Measurements from ENCODE around the gene EZR.

Gene EZR

DNA sequence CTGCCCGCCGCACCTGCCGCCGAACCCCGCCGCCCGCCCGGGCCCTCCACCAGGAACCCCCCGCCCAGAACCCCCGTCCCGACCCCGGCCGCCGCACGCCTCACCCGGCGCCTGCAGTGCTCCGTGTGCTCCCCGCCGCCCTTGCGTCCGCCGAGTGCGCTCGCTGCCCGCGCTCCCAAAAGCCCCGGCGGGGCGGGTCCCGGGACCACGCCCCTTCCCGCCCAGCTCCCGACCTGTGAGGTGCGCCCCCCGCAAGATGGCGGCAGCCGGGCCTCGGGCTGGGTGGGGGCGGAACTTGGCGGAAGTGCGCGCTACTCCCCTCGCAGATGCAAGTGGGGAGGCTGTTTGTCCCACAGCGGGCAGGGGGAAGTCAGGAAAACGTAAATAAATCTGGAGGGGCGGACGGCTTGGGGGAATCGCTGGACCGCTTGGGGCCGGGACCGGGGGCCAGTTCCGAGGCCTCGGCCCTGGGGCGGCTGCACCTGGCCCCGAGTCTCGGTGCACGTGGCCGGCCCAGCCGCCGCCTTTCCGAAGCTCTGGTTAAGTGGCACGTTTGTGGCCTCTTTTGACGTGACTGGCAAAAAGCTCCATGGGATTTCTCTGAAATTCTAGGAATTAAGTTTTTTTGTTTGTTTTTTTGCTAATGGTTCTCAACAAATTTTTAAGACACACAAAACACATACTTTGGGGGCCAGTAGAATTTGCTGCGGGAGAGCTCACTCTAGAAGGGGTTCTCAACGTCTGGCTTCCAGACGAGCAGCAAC lies at the start of gene EZR:
Gene EZR (minus strand): TSS at position 156 of the 764 bp plus-strand sequence. CDS start 1,275 bp downstream, outside the sequence.
- Histone ChIP-seq H3K4me1 (ENCODE audit: insufficient read depth, low read length) (peaks cover 8% of the 10 kb centered on the region), H3K27me3 (ENCODE audit: control insufficient read depth in 1 of 2, insufficient read depth in 2 of 2, low read length in 2 of 2) (no peaks in the 10 kb centered on the region), H3K4me3 (ENCODE audit: low read depth in 1 of 2, low read length in 2 of 2) (peak within 1 kb of the TSS; percentile 63 to 86), H3K9ac (ENCODE audit: low read length) (no peak within 1 kb of the TSS), H3K9me3 (ENCODE audit: low read length) (no peaks in the 10 kb centered on the region), H3K27ac (ENCODE audit: low read depth, low read length) (peak within 1 kb of the TSS; percentile 82), H3K36me3 (ENCODE audit: insufficient read depth, low read length) (no peaks in the 10 kb centered on the region)

GRCh38 chr6:158868122-158868480 lies 48.9 kb upstream of the EZR start:
- no peak overlapping the region for H3K4me3 ChIP-seq (ENCODE audit: low read depth in 1 of 2, low read length in 2 of 2)
- H3K27ac ChIP-seq (ENCODE audit: low read depth, low read length), result no peak overlapping the region
- no peak overlapping the region for H3K9ac ChIP-seq (ENCODE audit: low read length)
- no peaks in the 10 kb centered on the region for H3K9me3 ChIP-seq (ENCODE audit: low read length)
- H3K27me3 ChIP-seq (ENCODE audit: control insufficient read depth in 1 of 2, insufficient read depth in 2 of 2, low read length in 2 of 2), result no peaks in the 10 kb centered on the region
- peaks cover 4% of the 10 kb centered on the region for H3K4me1 ChIP-seq (ENCODE audit: insufficient read depth, low read length)
- no peaks in the 10 kb centered on the region for H3K36me3 ChIP-seq (ENCODE audit: insufficient read depth, low read length)

DNA sequence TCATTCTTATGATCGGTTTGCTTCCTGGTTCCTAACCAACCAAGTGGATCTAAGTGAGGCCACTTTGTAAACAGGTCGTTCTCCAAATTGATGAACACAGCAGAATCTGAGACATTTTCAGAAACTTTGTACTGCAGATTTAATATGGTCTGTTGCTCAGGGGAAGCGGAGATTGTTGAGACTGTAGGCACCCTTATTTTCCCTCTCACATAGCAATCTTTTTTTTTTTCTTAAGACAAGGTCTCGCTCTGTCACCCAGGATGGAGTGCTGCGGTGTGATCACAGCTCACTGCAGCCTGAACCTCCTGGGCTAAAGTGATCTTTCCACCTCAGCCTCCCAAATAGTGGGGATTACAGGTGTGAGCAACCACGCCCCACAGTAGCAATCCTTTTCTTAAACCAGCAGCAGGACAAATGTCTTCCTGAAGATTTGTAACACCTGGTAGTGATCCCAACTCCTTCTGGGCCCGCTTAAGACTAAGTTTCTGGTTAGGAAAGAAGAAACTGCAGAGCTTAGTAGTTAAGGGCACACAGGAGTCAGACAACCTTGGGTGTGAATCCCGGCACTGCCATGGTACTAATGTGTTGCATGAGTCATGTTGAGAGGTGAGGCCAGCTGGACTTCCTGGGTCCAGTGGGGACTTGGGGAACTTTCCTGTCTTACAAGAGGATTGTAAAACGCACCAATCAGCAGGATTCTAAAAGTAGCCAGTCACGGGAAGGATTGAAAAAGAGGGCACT lies 48.4 kb upstream of the EZR start:
- Histone ChIP-seq H3K4me1 (ENCODE audit: insufficient read depth, low read length) (peaks cover 4% of the 10 kb centered on the region), H3K9ac (ENCODE audit: low read length) (no peak overlapping the region), H3K9me3 (ENCODE audit: low read length) (no peaks in the 10 kb centered on the region), H3K27me3 (ENCODE audit: control insufficient read depth in 1 of 2, insufficient read depth in 2 of 2, low read length in 2 of 2) (no peaks in the 10 kb centered on the region), H3K4me3 (ENCODE audit: low read depth in 1 of 2, low read length in 2 of 2) (no peak overlapping the region), H3K36me3 (ENCODE audit: insufficient read depth, low read length) (no peaks in the 10 kb centered on the region), H3K27ac (ENCODE audit: low read depth, low read length) (no peak overlapping the region)

DNA sequence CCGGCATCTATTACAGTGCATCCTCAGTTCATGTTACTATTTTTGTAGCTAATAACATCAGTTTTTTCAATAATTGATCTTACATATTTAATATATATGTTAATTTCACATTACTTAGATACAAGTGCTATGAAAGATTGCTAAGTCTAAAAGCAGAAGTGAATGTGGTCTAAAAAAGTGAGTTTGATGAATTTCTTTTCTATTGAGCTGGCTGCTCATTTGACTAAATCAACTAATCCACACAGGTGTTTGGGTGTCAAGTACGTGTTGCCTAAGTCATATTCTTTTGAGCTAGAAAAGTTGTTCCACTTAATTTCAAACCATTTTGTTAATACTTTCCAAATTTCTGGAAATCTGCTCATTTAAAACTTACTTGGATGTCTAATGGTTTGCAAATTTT lies 46.6 kb upstream of the EZR start:
- H3K27ac ChIP-seq (ENCODE audit: low read depth, low read length), result no peak overlapping the region
- no peak overlapping the region for H3K4me3 ChIP-seq (ENCODE audit: low read depth in 1 of 2, low read length in 2 of 2)
- no peak overlapping the region for H3K9ac ChIP-seq (ENCODE audit: low read length)
- no peaks in the 10 kb centered on the region for H3K36me3 ChIP-seq (ENCODE audit: insufficient read depth, low read length)
- H3K27me3 ChIP-seq (ENCODE audit: control insufficient read depth in 1 of 2, insufficient read depth in 2 of 2, low read length in 2 of 2), result no peaks in the 10 kb centered on the region
- no peaks in the 10 kb centered on the region for H3K9me3 ChIP-seq (ENCODE audit: low read length)
- H3K4me1 ChIP-seq (ENCODE audit: insufficient read depth, low read length), result peaks cover 4% of the 10 kb centered on the region

DNA sequence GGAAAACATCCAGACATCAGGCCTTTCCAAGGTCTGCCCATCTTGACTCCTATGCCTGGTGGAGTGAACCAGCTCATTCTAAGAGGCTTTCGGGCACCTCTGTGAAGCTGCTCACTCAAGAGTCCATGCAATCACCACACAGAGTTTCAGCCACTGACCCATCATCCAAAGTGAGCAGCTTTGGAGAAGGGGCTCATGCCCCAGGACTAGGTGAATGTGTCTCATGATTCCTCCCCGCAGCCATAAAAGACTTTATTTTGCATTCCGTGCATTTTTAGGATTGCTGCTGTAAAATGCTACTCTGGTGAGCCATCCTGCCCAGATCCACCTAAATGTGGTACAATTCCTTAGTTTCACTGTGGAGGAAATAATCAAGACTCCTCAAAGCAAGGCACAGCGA lies 44.5 kb upstream of the EZR start:
- Histone ChIP-seq H3K27me3 (ENCODE audit: control insufficient read depth in 1 of 2, insufficient read depth in 2 of 2, low read length in 2 of 2) (no peaks in the 10 kb centered on the region), H3K4me3 (ENCODE audit: low read depth in 1 of 2, low read length in 2 of 2) (no peak overlapping the region), H3K27ac (ENCODE audit: low read depth, low read length) (no peak overlapping the region), H3K9me3 (ENCODE audit: low read length) (no peaks in the 10 kb centered on the region), H3K9ac (ENCODE audit: low read length) (no peak overlapping the region), H3K36me3 (ENCODE audit: insufficient read depth, low read length) (no peaks in the 10 kb centered on the region), H3K4me1 (ENCODE audit: insufficient read depth, low read length) (no peaks in the 10 kb centered on the region)

GRCh38 chr6:158861686-158862381 lies 42.7 kb upstream of the EZR start:
- H3K9me3 ChIP-seq (ENCODE audit: low read length), result no peaks in the 10 kb centered on the region
- no peaks in the 10 kb centered on the region for H3K27me3 ChIP-seq (ENCODE audit: control insufficient read depth in 1 of 2, insufficient read depth in 2 of 2, low read length in 2 of 2)
- no peaks in the 10 kb centered on the region for H3K36me3 ChIP-seq (ENCODE audit: insufficient read depth, low read length)
- no peak overlapping the region for H3K27ac ChIP-seq (ENCODE audit: low read depth, low read length)
- H3K4me3 ChIP-seq (ENCODE audit: low read depth in 1 of 2, low read length in 2 of 2), result no peak overlapping the region
- no peaks in the 10 kb centered on the region for H3K4me1 ChIP-seq (ENCODE audit: insufficient read depth, low read length)
- H3K9ac ChIP-seq (ENCODE audit: low read length), result no peak overlapping the region

GRCh38 chr6:158860279-158860865 lies 41.2 kb upstream of the EZR start:
- Histone ChIP-seq H3K36me3 (ENCODE audit: insufficient read depth, low read length) (no peaks in the 10 kb centered on the region), H3K9ac (ENCODE audit: low read length) (no peak overlapping the region), H3K27me3 (ENCODE audit: control insufficient read depth in 1 of 2, insufficient read depth in 2 of 2, low read length in 2 of 2) (no peaks in the 10 kb centered on the region), H3K27ac (ENCODE audit: low read depth, low read length) (no peak overlapping the region), H3K4me3 (ENCODE audit: low read depth in 1 of 2, low read length in 2 of 2) (no peak overlapping the region), H3K4me1 (ENCODE audit: insufficient read depth, low read length) (no peaks in the 10 kb centered on the region), H3K9me3 (ENCODE audit: low read length) (no peaks in the 10 kb centered on the region)

DNA sequence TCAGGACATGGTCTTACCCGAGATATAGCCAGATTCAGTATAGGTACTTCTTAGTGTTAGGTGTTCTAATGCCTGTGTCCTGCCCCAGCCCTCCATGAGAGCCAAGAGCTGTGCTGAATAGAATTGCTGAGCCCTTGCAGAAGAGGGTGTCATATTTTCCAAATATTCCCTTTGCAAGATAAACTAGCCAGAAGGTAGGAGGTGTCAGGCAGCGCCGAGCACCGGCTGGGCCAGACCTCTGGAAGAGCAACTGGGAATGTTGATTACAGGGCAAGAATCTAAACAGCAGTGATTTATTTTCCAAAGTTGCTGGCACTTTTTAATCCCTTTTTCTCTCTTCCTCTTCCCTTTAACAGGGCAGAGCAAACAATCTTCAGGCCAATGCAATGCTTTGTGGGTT lies 37.1 kb upstream of the EZR start:
- no peaks in the 10 kb centered on the region for H3K27me3 ChIP-seq (ENCODE audit: control insufficient read depth in 1 of 2, insufficient read depth in 2 of 2, low read length in 2 of 2)

DNA sequence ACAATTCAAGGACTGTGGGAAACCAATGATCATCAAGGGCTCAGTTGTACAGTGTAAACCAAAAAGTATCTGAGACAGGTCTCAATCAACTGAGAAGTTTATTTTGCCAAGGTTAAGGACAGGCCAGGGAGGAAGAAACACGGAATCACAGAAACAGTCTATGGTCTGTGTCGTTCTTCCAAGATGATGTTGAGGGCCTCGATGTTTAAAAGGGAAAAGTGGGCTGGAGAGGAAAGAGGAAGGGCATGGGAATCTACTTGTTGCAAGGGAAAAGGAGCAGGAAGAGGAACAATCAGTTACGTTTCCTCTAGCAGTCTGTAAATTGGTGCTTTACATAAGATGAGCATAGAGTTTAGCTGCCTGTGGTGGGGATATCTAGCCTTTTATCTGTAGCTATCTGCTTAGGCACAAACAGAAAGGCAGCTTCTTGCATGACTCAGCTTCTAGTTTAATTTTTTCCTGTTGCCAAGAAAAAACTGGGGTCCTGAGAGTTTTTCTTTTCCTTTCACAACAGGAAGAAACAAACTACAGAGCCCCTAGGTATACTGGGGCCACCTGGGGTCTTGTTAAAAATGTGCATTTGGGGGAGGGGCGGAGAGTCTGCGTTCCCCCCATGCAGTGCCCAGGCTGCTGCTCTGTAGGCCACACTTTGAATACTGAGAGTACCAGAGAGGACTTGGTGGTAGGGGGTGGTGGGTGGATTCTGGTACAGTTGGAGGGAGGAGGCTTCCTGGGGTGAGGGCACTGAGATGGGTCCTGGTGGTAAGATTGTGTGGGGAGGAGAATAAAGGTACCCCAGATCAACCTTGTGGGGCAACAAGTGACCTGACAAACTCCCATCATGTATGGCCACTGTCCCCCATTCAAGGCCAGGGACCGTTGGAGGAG lies 35.3 kb upstream of the EZR start:
- no peak overlapping the region for H3K9ac ChIP-seq (ENCODE audit: low read length)
- H3K27ac ChIP-seq (ENCODE audit: low read depth, low read length), result no peak overlapping the region
- H3K9me3 ChIP-seq (ENCODE audit: low read length), result no peaks in the 10 kb centered on the region
- no peaks in the 10 kb centered on the region for H3K36me3 ChIP-seq (ENCODE audit: insufficient read depth, low read length)
- no peak overlapping the region for H3K4me3 ChIP-seq (ENCODE audit: low read depth in 1 of 2, low read length in 2 of 2)
- peaks cover 32% of the 10 kb centered on the region for H3K4me1 ChIP-seq (ENCODE audit: insufficient read depth, low read length)
- no peaks in the 10 kb centered on the region for H3K27me3 ChIP-seq (ENCODE audit: control insufficient read depth in 1 of 2, insufficient read depth in 2 of 2, low read length in 2 of 2)

More for the DNA sequence above, 37.1 kb upstream of the EZR start:
- no peak overlapping the region for H3K4me3 ChIP-seq (ENCODE audit: low read depth in 1 of 2, low read length in 2 of 2)
- H3K9ac ChIP-seq (ENCODE audit: low read length), result no peak overlapping the region
- no peak overlapping the region for H3K27ac ChIP-seq (ENCODE audit: low read depth, low read length)
- H3K36me3 ChIP-seq (ENCODE audit: insufficient read depth, low read length), result no peaks in the 10 kb centered on the region
- peaks cover 16% of the 10 kb centered on the region for H3K4me1 ChIP-seq (ENCODE audit: insufficient read depth, low read length)
- no peaks in the 10 kb centered on the region for H3K9me3 ChIP-seq (ENCODE audit: low read length)

DNA sequence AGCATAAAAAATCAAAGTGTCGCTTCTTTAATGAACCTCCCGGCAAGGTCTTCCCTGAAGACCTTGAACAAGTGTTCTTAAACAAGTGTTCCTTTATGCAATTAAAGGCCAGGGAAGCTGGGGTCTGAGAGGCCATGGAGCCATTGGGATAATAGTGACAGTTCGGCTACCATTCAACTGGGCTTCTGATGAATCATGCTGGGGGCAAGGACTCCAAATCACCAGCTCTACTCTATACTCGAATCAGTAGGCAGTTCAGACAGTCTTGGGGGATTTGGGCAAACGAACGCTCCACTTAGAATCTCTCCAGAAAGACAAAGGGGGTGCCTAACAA lies 34.7 kb upstream of the EZR start:
- Histone ChIP-seq H3K4me3 (ENCODE audit: low read depth in 1 of 2, low read length in 2 of 2) (no peak overlapping the region), H3K27ac (ENCODE audit: low read depth, low read length) (no peak overlapping the region), H3K27me3 (ENCODE audit: control insufficient read depth in 1 of 2, insufficient read depth in 2 of 2, low read length in 2 of 2) (no peaks in the 10 kb centered on the region), H3K9me3 (ENCODE audit: low read length) (no peaks in the 10 kb centered on the region), H3K36me3 (ENCODE audit: insufficient read depth, low read length) (no peaks in the 10 kb centered on the region), H3K9ac (ENCODE audit: low read length) (no peak overlapping the region), H3K4me1 (ENCODE audit: insufficient read depth, low read length) (peaks cover 35% of the 10 kb centered on the region)

All from muscle layer of colon (tissue), 2 donors.